ENCODE measurements around the gene RTP3.

RTP3 gene

GRCh38 chr3:46469680-46470357, 28.0 kb upstream of the RTP3 start:
- DNase-seq, result no peak

DNA sequence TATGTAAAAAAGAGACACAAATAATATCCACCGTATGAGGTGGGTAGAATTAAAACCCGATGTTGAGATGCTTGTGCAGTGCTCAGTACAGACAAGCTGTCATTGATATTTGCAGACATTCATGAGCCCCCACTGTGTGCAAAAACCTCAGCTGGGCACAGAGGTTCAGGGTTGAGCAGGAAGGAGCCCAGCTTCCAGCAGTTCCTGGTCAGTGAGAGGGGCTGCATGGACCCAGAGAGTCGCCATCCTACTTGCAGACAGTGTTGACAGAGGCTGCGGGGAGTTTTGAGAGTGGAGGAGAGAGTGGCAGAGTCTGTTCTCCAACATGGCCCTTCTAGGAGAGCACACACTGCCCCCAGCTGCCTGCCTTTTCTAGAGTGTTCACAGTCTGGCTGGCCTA, 26.9 kb upstream of the RTP3 start:
- DNase-seq, result no peak

- no peak for DNase-seq
These were observed 26.3 kb upstream of the RTP3 start for GRCh38 chr3:46471371-46471914.

GRCh38 chr3:46472736-46473135, 25.0 kb upstream of the RTP3 start:
- DNase-seq, result no peak

DNA sequence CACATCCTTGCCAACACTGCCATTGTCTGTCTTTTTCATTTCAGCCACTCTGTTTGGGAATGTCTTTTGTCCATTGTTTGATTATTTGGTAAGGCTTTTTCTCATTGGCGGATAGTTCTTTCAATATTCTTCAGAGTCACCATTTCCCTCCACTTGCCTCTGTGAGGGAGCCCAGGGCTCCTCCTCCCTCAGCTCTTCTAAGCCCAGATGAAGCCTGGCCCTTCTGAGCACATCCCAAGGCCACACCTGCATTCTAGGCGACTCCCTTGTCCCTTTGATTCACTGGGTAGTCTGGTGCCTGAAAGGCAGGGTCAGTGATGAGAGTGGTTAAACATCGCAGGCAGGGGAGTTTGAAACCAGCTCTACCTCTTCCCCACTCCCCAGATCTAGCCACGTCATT, 20.6 kb upstream of the RTP3 start:
- DNase-seq, result no peak

GRCh38 chr3:46477756-46478155, 20.0 kb upstream of the RTP3 start:
- DNase-seq, result no peak

DNA sequence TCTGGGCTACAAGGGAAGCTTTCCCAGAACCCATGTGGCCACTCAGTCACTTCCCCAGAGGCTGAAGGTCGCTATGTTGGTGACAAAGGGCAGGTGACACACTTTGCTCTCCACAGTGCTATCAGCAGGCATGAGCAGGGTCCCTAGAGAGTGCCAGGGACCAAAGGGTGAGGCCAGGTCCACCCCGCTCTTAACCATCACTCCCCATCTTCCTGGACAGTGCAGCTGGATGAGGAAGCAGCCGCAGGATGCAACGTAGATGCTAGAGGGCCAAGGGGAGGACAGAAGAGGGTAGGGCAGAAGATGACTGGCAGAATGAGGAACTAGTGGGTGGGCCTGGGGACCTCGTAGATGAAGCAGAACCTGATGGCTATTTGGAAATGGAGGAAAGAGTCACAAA, 19.4 kb upstream of the RTP3 start:
- no peak for DNase-seq

DNA sequence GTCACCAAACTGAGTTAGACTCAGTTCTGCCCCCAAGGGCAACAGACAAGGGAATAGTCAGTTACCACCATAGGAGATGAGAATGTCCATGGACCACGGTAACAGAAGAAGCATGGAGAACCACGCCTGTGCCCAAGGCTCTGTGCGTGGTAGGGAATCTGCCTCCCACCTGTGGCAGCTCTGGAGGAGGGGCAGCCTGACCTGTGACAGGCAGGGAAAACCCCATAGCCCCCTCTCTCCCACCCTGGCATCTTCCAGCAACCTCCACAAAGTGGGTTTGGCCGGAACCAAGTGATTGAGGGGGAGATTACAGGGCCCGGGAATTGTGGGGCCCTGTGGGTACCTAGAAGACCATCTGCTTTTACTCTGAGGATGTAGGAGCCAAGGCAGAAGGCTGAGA, 18.8 kb upstream of the RTP3 start:
- DNase-seq, result no peak

GRCh38 chr3:46479696-46480095, 18.1 kb upstream of the RTP3 start:
- no peak for DNase-seq

DNA sequence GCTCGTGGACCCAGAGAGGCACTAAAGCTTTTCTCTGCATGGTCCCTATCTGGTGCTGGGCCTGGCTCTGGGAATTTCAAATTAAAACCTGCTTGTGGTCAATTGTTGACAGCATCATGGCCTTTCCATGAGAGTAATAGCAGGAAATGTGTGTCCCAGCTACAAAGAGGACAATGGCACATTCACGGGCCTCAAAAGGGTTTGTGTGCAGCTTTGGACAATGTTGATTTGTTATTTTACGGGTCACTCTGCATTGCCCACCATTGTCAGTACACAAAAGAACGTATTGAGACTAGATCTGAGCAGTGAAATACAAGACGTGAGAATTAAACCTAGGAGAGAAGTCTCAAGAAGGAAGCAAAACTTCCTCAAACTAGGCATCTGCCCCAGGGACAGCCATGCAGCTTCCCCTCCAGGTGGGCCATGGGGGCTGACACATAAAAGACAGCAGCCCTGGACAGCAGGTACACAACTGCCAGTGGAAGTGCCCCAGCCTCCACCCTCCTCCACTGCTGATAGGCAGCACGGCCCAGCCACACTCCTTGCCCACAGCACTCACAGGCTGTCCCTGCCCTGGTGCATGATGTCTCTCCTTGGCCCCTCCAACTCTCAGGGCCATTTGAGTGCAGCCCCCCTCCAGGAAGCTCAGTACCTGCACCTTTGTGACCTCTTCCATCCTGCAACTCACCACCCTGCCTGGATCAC, 17.1 kb upstream of the RTP3 start:
- DNase-seq, result no peak

DNA sequence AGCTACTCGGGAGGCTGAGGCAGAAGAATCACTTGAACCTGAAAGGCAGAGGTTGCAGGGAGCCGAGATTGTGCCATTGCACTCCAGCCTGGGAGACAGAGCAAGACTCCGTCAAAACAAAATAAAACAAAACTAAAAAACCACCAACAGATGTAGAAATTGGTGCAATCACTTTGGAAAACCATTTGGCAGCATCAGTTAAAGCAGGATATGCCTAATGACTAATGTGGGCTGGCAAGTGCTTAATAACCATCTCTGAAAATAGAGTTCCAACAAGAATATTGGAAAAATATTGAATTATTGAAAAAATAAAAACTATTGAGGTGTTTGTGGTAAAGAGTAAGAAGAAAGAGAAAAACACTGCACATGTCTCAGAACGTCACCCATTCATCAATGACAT, 16.1 kb upstream of the RTP3 start:
- no peak for DNase-seq

GRCh38 chr3:46482632-46483350, 15.0 kb upstream of the RTP3 start:
- peak; percentile 93 for DNase-seq

- no peak for DNase-seq
These were observed 14.0 kb upstream of the RTP3 start for GRCh38 chr3:46483825-46484224.

GRCh38 chr3:46484388-46484787, 13.4 kb upstream of the RTP3 start:
- no peak for DNase-seq

GRCh38 chr3:46484911-46485778, 12.6 kb upstream of the RTP3 start:
- DNase-seq, result no peak

- DNase-seq, result no peak
These were observed 12.0 kb upstream of the RTP3 start for GRCh38 chr3:46485779-46486175.

DNA sequence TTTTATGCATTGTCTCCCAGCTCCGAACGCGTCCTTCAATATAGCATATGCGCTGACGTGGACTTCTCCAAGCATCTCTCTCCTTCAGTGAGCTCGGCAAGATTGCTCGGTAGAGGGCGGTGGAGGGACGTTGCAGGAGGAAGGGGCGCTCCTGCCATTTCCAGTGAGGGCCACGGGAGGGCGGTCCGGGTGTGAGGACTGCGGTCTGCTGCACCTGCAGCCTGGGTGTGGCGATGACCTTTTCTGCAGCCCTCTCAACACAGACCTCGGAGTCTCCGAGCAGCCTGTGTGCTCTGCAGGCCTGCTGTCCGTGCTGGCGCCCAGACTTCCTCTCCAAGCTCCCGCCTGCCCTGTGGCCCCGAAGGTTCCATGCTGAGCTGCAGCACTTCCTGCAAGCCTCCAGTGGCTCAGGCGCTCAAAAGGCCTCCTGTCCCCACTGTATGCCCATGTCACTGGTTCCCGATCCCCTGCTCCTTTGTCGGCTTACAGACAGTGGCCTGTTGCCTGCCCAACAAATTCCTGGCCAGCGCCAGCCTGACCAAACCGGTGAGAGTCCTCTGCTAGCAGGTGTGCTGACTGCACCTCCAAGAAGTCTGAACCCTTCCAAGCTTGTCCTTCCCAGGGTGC, 8.9 kb upstream of the RTP3 start:
- peak; percentile 87 for DNase-seq

DNA sequence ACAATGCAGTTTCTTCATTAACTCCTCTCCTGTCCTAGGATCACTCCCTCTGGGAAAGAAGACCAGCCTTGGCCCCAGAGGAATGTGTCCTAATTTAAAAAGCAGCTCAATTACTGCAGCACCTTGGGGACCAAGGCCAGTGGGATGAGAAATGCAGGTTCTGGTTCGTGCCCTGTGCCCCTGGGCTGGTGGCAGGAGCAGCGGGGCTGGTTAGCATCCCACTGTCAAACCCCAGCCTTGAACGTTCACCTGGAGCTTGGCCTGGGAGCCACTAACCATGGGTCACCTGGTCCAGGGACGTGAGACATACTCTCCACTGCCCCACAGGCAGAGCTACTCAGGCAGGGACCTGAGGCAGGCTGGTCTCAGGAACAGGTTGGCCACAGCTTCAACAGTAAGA, 8.4 kb upstream of the RTP3 start:
- no peak for DNase-seq

GRCh38 chr3:46489875-46490274, 7.9 kb upstream of the RTP3 start:
- peak; percentile 93 for DNase-seq

DNA sequence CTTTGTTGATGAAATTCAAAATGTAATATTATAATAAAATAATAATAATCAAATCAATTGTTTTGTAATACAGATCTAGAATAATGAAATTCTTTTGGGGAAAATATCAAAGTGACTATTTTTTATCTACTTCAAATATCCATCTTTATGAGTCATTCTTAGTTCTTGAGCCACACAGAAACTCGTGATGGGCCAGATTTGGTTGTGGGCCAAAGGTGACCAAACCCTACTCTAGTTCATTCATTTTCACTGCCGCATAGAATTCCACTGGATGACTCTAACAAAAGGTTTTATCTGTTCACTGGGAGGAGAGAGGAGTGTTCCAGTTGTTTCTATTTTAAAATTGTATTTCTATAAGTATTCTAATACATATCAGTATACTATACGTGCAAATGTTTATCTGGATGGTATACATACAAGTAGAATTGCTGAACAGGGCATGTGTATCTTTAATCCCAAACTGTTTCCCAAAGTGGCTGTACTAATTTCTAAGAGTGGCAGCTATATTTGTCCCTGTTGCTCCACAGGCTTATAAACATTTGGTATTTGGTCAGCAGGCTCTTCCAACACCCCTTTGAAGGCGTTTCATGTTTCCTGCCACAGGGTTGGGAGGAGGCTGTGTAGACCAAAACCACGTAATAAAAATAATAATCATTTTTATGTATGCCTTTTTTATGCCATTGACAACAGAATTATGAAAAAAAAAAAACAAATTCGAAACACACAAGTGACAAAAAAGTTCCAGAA, 7.3 kb upstream of the RTP3 start:
- DNase-seq, result peak; percentile 86
